ENCODE measurements around the gene MT2A. TPM values are rescaled to one million over a fixed set of nuclear protein-coding genes. Genes with fewer than 3 reads are reported as not detected.
A peak's percentile ranks its signal among the peaks of the same experiment; 100 is the strongest.

The MT2A gene
- total and polyA plus RNA-seq, 10 of the 15 experiments (the other 5 are each of a cell fraction or from before 2014, with no cell fraction given): 7.3 to 271 (median 53.5) TPM

DNA sequence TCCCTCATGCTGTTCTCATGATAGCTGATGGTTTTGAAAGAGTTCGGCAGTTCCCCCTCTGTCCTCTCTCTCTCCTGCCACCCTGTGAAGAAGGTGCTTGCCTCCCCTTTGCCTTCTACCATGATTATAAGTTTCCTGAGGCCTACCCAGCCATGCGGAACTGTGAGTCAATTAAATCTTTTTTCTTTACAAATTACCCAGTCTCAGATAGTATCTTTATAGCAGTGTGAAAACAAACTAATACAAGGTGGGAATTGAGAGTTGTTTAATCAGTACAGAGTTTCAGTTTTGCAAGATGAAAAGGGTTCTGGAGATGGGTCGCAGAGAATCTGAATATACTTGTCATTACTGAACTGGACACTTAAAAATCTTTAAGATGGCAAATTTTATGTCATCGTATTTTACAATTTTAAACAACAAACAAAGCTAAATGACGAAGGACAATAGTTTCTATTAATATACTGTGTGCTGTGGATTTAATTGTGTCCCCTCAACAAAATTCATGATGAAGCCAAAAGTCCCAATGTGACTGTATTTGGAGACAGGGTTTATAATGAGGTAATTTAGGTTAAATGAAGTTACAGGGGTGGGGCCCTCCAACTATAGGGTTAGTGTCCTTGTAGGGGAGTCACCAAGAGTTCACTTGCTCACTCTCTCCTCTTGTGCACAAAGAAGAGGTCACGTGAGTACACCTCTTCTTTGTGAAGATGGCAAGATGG, 14.7 kb upstream of the MT2A start:
- POLR2A ChIA-PET: no interaction called here
- no peak for DNase-seq (ENCODE audit: low read depth, low spot score)
- peaks cover 3% of the 10 kb centered on the region; the same call in 2 of the 3 replicates for H3K9me3 ChIP-seq (replicated peaks; ENCODE audit: control insufficient read depth, insufficient read depth, low read length)
- BruUV-seq (replicated peaks): no TSS peak
- no peaks in the 10 kb centered on the region for H3K36me3 ChIP-seq (ENCODE audit: control insufficient read depth in 2 of 2, insufficient read depth in 2 of 2, low read length in 1 of 2)
- no peak overlapping the region for H2AFZ ChIP-seq (ENCODE audit: control insufficient read depth, low read depth, low read length)
- H3K79me2 ChIP-seq (ENCODE audit: control insufficient read depth, insufficient read depth, low read length): no peaks in the 10 kb centered on the region
- in situ Hi-C loops (cut with MboI) (no loop called here), intact Hi-C loops (cut with micrococcal nuclease; ENCODE audit: unreplicated experiment) (no loop called here)
- no peak overlapping the region for H3K27ac ChIP-seq (ENCODE audit: control insufficient read depth, insufficient read depth)
- H3K4me3 ChIP-seq: no peak overlapping the region
- no peak overlapping the region for H3K4me2 ChIP-seq (ENCODE audit: control insufficient read depth, insufficient read depth)
- no peaks in the 10 kb centered on the region for H4K20me1 ChIP-seq (ENCODE audit: control insufficient read depth, insufficient read depth)
- RAD21 ChIA-PET (ENCODE audit: unreplicated experiment): no interaction called here
- no peak for FAIRE-seq
- ATAC-seq: peak; percentile 70
- TF ChIP-seq, protein P1, sequence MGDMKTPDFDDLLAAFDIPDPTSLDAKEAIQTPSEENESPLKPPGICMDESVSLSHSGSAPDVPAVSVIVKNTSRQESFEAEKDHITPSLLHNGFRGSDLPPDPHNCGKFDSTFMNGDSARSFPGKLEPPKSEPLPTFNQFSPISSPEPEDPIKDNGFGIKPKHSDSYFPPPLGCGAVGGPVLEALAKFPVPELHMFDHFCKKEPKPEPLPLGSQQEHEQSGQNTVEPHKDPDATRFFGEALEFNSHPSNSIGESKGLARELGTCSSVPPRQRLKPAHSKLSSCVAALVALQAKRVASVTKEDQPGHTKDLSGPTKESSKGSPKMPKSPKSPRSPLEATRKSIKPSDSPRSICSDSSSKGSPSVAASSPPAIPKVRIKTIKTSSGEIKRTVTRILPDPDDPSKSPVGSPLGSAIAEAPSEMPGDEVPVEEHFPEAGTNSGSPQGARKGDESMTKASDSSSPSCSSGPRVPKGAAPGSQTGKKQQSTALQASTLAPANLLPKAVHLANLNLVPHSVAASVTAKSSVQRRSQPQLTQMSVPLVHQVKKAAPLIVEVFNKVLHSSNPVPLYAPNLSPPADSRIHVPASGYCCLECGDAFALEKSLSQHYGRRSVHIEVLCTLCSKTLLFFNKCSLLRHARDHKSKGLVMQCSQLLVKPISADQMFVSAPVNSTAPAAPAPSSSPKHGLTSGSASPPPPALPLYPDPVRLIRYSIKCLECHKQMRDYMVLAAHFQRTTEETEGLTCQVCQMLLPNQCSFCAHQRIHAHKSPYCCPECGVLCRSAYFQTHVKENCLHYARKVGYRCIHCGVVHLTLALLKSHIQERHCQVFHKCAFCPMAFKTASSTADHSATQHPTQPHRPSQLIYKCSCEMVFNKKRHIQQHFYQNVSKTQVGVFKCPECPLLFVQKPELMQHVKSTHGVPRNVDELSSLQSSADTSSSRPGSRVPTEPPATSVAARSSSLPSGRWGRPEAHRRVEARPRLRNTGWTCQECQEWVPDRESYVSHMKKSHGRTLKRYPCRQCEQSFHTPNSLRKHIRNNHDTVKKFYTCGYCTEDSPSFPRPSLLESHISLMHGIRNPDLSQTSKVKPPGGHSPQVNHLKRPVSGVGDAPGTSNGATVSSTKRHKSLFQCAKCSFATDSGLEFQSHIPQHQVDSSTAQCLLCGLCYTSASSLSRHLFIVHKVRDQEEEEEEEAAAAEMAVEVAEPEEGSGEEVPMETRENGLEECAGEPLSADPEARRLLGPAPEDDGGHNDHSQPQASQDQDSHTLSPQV (IDR thresholded peaks at IDR 0.05): no peak
- TF ChIP-seq ZNF384 (IDR thresholded peaks at IDR 0.05; ENCODE audit: borderline replicate concordance, low read depth, low read length) (no peak), PAX5 (IDR thresholded peaks at IDR 0.05; ENCODE audit: borderline replicate concordance, low read depth, low read length) (peak; percentile 68; the same call in 1 of the 2 replicates), RBBP5 (conservative IDR thresholded peaks at IDR 0.05) (no peak), MTA2 (IDR thresholded peaks at IDR 0.05; ENCODE audit: low read depth) (peak; percentile 76; the same call in 1 of the 2 replicates), SMAD1 (IDR thresholded peaks at IDR 0.05; ENCODE audit: low read depth, partially characterized antibody) (no peak), FOXK2 (IDR thresholded peaks at IDR 0.05) (no peak), SP1 (IDR thresholded peaks at IDR 0.05; ENCODE audit: low read depth, low read length) (no peak), NBN (IDR thresholded peaks at IDR 0.05) (no peak), MEF2B (IDR thresholded peaks at IDR 0.05; ENCODE audit: partially characterized antibody, poor library complexity, severe bottlenecking) (no peak), FOS (IDR thresholded peaks at IDR 0.05; ENCODE audit: borderline replicate concordance, extremely low read depth, insufficient read length) (no peak), BCL11A (IDR thresholded peaks at IDR 0.05; ENCODE audit: low read depth, low read length) (peak; percentile 17; the same call in 1 of the 2 replicates)
- TF ChIP-seq, protein P2, sequence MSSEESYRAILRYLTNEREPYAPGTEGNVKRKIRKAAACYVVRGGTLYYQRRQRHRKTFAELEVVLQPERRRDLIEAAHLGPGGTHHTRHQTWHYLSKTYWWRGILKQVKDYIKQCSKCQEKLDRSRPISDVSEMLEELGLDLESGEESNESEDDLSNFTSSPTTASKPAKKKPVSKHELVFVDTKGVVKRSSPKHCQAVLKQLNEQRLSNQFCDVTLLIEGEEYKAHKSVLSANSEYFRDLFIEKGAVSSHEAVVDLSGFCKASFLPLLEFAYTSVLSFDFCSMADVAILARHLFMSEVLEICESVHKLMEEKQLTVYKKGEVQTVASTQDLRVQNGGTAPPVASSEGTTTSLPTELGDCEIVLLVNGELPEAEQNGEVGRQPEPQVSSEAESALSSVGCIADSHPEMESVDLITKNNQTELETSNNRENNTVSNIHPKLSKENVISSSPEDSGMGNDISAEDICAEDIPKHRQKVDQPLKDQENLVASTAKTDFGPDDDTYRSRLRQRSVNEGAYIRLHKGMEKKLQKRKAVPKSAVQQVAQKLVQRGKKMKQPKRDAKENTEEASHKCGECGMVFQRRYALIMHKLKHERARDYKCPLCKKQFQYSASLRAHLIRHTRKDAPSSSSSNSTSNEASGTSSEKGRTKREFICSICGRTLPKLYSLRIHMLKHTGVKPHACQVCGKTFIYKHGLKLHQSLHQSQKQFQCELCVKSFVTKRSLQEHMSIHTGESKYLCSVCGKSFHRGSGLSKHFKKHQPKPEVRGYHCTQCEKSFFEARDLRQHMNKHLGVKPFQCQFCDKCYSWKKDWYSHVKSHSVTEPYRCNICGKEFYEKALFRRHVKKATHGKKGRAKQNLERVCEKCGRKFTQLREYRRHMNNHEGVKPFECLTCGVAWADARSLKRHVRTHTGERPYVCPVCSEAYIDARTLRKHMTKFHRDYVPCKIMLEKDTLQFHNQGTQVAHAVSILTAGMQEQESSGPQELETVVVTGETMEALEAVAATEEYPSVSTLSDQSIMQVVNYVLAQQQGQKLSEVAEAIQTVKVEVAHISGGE (CRISPR knock-in tag; IDR thresholded peaks at IDR 0.05): no peak
- TF ChIP-seq, protein P3, sequence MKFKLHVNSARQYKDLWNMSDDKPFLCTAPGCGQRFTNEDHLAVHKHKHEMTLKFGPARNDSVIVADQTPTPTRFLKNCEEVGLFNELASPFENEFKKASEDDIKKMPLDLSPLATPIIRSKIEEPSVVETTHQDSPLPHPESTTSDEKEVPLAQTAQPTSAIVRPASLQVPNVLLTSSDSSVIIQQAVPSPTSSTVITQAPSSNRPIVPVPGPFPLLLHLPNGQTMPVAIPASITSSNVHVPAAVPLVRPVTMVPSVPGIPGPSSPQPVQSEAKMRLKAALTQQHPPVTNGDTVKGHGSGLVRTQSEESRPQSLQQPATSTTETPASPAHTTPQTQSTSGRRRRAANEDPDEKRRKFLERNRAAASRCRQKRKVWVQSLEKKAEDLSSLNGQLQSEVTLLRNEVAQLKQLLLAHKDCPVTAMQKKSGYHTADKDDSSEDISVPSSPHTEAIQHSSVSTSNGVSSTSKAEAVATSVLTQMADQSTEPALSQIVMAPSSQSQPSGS (IDR thresholded peaks at IDR 0.05; ENCODE audit: low read length): no peak
- H3K4me1 ChIP-seq (ENCODE audit: control insufficient read depth, insufficient read depth, low read length): no peaks in the 10 kb centered on the region; the same call in 1 of the 2 replicates
- SMC1A ChIA-PET (ENCODE audit: uncharacterized antibody, unreplicated experiment): no interaction called here
- H3K9ac ChIP-seq (ENCODE audit: control insufficient read depth, insufficient read depth, low read length): no peak overlapping the region
- 27% methylated on average over 6 of the region's 6 CpGs for WGBS (ENCODE audit: insufficient coverage, insufficient replicate concordance, low lambda C conversion rate, missing lambda C conversion rate)
- H3K27me3 ChIP-seq (replicated peaks in 1 of 2; ENCODE audit: control insufficient read depth in 2 of 2, insufficient read depth in 2 of 2, low read length in 1 of 2): peaks cover 7 to 9% of the 10 kb centered on the region in 2 experiments; a peak in 3 of 4 replicates
- CTCF ChIA-PET: interaction anchor here (1.4 kb wide), 1 partner anchor 17 kb away, joined by 4 read pairs; no protein-coding TSS in a partner anchor

All from GM12878 (cell line).